Fibroblast of lung (primary cell): ENCODE results near the gene CCDC158. TPM values are rescaled to one million over a fixed set of nuclear protein-coding genes. Genes with fewer than 3 reads are reported as not detected.

ENCODE experiments used
- DNase-seq, 2 donors: peaks; one replicate each; pipeline versions ENCODE4 v3.0.0 to v3.0.0-alpha.2; 2010; ENCODE audit warnings: low read depth in 2 of 2
- H2AFZ ChIP-seq: 2 replicates; pipeline ENCODE4 v1.5.1; 2012; ENCODE audit warnings: low read length, control low read depth, inconsistent platforms
- H3K27ac ChIP-seq: 2 replicates; pipeline ENCODE4 v1.5.1; 2011; ENCODE audit warnings: low read length, control low read depth; ENCODE audit not compliant: insufficient read depth
- H3K27me3 ChIP-seq: 2 replicates; pipeline ENCODE4 v1.5.1; 2011; ENCODE audit warnings: mild to moderate bottlenecking, low read length; ENCODE audit not compliant: control insufficient read depth, insufficient read depth
- H3K36me3 ChIP-seq: 2 replicates; pipeline ENCODE4 v1.5.1; 2011; ENCODE audit warnings: low read length; ENCODE audit not compliant: control insufficient read depth, insufficient read depth
- H3K4me1 ChIP-seq: 2 replicates; pipeline ENCODE4 v1.5.1; 2011; ENCODE audit warnings: low read length; ENCODE audit not compliant: control insufficient read depth, insufficient read depth; ENCODE audit errors: extremely low read depth
- H3K4me2 ChIP-seq: 2 replicates; pipeline ENCODE4 v1.5.1; 2011; ENCODE audit warnings: low read length, control low read depth; ENCODE audit not compliant: insufficient read depth; ENCODE audit errors: extremely low read depth
- H3K4me3 ChIP-seq, 4 experiments: fragments of 200-600 bp in 1 of 4; sonication (generic) in 1 of 4; replicated peaks in 1 of 4; 2 replicates each; pipeline ENCODE4 v1.5.1; 2011 to 2016; ENCODE audit warnings: low read length in 4 of 4, low read depth in 3 of 4, mild to moderate bottlenecking in 3 of 4, control low read depth in 2 of 4, inconsistent platforms in 1 of 4, mixed read lengths in 1 of 4; ENCODE audit not compliant: insufficient read depth in 1 of 4; ENCODE audit errors: control extremely low read depth in 1 of 4
- H3K79me2 ChIP-seq: 2 replicates; pipeline ENCODE4 v1.5.1; 2012; ENCODE audit warnings: mild to moderate bottlenecking, low read length, inconsistent platforms; ENCODE audit not compliant: control insufficient read depth, insufficient read depth
- H3K9ac ChIP-seq: 2 replicates; pipeline ENCODE4 v1.5.1; 2011; ENCODE audit warnings: mild to moderate bottlenecking, low read length, control low read depth; ENCODE audit not compliant: insufficient read depth
- H3K9me3 ChIP-seq: 2 replicates; pipeline ENCODE4 v1.5.1; 2012; ENCODE audit warnings: low read depth, low read length; ENCODE audit not compliant: control insufficient read depth, insufficient read depth
- H4K20me1 ChIP-seq: 2 replicates; pipeline ENCODE4 v1.5.1; 2011; ENCODE audit warnings: low read length; ENCODE audit not compliant: control insufficient read depth, insufficient read depth; ENCODE audit errors: extremely low read depth
- EZH2 ChIP-seq: IDR thresholded peaks from 2 replicates; pipeline ENCODE4 v1.5.1; 2012; ENCODE audit warnings: low read length, control low read depth, mild to moderate bottlenecking; ENCODE audit errors: missing control alignments
- polyA plus RNA-seq, 2 donors: library from polyadenylated mRNA; depleted of rRNA in 1 of 2; stranded (reverse) in 1 of 2; unstranded in 1 of 2; fragments of >200 nt; gene quantifications; 2 replicates each; pipeline ENCODE4 v1.2.1, GENCODE V29; 2011 to 2012; ENCODE audit warnings: missing spikeins in 1 of 2
- total RNA-seq: library from RNA; depleted of rRNA; stranded (reverse); fragments of >200 nt; gene quantifications from 2 replicates; pipeline ENCODE4 v1.2.1, GENCODE V29; 2014
- TF ChIP-seq, protein P1 (sequence below), 2 donors: IDR thresholded peaks in 1 of 2; conservative IDR thresholded peaks in 1 of 2; 1 replicate in 1 of 2; 2 replicates in 1 of 2; pipeline ENCODE4 v1.5.1; 2011 to 2012; ENCODE audit warnings: low read length in 2 of 2, control low read depth in 1 of 2, inconsistent platforms in 1 of 2, low read depth in 1 of 2, mild to moderate bottlenecking in 1 of 2

CCDC158 gene
- total and polyA plus RNA-seq, 2 donors (not counting 1 experiment from before 2014, with no cell fraction given), result 0.15 to 1.5 TPM

GRCh38 chr4:76272999-76273398, 147.9 kb downstream of the CCDC158 start:
- H3K9ac ChIP-seq, result no peak overlapping the region
- no peak overlapping the region for H3K27ac ChIP-seq
- H3K4me2 ChIP-seq, result no peak overlapping the region
- H3K4me1 ChIP-seq, result no peaks in the 10 kb centered on the region
- H2AFZ ChIP-seq, result no peak overlapping the region
- H3K4me3 ChIP-seq, result no peak overlapping the region
- H3K79me2 ChIP-seq, result no peaks in the 10 kb centered on the region
- no peaks in the 10 kb centered on the region for H3K36me3 ChIP-seq
- no peak for DNase-seq
- H3K9me3 ChIP-seq, result no peaks in the 10 kb centered on the region
- H4K20me1 ChIP-seq, result no peaks in the 10 kb centered on the region
- peaks cover 2% of the 10 kb centered on the region for H3K27me3 ChIP-seq
- TF ChIP-seq EZH2, result no peak
- TF ChIP-seq, protein P1, sequence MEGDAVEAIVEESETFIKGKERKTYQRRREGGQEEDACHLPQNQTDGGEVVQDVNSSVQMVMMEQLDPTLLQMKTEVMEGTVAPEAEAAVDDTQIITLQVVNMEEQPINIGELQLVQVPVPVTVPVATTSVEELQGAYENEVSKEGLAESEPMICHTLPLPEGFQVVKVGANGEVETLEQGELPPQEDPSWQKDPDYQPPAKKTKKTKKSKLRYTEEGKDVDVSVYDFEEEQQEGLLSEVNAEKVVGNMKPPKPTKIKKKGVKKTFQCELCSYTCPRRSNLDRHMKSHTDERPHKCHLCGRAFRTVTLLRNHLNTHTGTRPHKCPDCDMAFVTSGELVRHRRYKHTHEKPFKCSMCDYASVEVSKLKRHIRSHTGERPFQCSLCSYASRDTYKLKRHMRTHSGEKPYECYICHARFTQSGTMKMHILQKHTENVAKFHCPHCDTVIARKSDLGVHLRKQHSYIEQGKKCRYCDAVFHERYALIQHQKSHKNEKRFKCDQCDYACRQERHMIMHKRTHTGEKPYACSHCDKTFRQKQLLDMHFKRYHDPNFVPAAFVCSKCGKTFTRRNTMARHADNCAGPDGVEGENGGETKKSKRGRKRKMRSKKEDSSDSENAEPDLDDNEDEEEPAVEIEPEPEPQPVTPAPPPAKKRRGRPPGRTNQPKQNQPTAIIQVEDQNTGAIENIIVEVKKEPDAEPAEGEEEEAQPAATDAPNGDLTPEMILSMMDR (conservative IDR thresholded peaks at IDR 0.05 in 1 of 2, IDR thresholded peaks at IDR 0.05 in 1 of 2; ENCODE audit: low read depth in 1 of 2, low read length in 2 of 2), result no peak

- peaks cover 2% of the 10 kb centered on the region for H3K27me3 ChIP-seq
- no peak overlapping the region for H2AFZ ChIP-seq
- H3K79me2 ChIP-seq, result no peaks in the 10 kb centered on the region
- no peak overlapping the region for H3K27ac ChIP-seq
- no peak overlapping the region for H3K4me2 ChIP-seq
- DNase-seq, result no peak
- no peaks in the 10 kb centered on the region for H3K9me3 ChIP-seq
- no peak overlapping the region for H3K9ac ChIP-seq
- no peak overlapping the region for H3K4me3 ChIP-seq
- H3K4me1 ChIP-seq, result no peaks in the 10 kb centered on the region
- TF ChIP-seq, protein P1 (conservative IDR thresholded peaks at IDR 0.05 in 1 of 2, IDR thresholded peaks at IDR 0.05 in 1 of 2; ENCODE audit: low read depth in 1 of 2, low read length in 2 of 2), result no peak
- no peak for TF ChIP-seq EZH2
- H3K36me3 ChIP-seq, result no peaks in the 10 kb centered on the region
- H4K20me1 ChIP-seq, result no peaks in the 10 kb centered on the region
Measured at GRCh38 chr4:76272582-76272981, 148.4 kb downstream of the CCDC158 start.

GRCh38 chr4:76272073-76272472, 148.9 kb downstream of the CCDC158 start:
- H3K9ac ChIP-seq, result no peak overlapping the region
- H3K4me2 ChIP-seq, result no peak overlapping the region

More at GRCh38 chr4:76272073-76272472, 148.9 kb downstream of the CCDC158 start:
- Histone ChIP-seq H2AFZ (no peak overlapping the region), H3K27ac (no peak overlapping the region), H3K27me3 (peaks cover 2% of the 10 kb centered on the region), H4K20me1 (no peaks in the 10 kb centered on the region), H3K4me3 (no peak overlapping the region), H3K4me1 (no peaks in the 10 kb centered on the region), H3K9me3 (no peaks in the 10 kb centered on the region), H3K36me3 (no peaks in the 10 kb centered on the region), H3K79me2 (no peaks in the 10 kb centered on the region)
- DNase-seq, result no peak
- no peak for TF ChIP-seq EZH2
- TF ChIP-seq, protein P1 (conservative IDR thresholded peaks at IDR 0.05 in 1 of 2, IDR thresholded peaks at IDR 0.05 in 1 of 2; ENCODE audit: low read depth in 1 of 2, low read length in 2 of 2), result no peak
